HCT116 (cell line): ENCODE measurements around the gene FRRS1L. TPM values are rescaled to one million over a fixed set of nuclear protein-coding genes. Genes with fewer than 3 reads are reported as not detected.

Source experiments
- ATAC-seq: fragments of 200-7000 bp; cut with Tn5 transposase; 2 replicates; pipeline ENCODE4 v1.9.1; 2020; ENCODE audit warnings: mild to moderate bottlenecking, moderate library complexity
- BruUV-seq: library from RNA; stranded (reverse); fragments of 400-500 nt; replicated peaks from 2 replicates; lab custom pipeline; 2021; lab: Mats Ljungman, UMichigan
- CTCF ChIA-PET: fragments of 300-600 bp; sonication (Branson Sonifier 250); formaldehyde crosslinking; loops from one replicate; lab custom pipeline; 2021; ENCODE audit warnings: antibody characterized with exemption; lab: Charles Lee
- POLR2A ChIA-PET: fragments of 300-600, 350-600 bp; sonication (Branson Sonifier 250); formaldehyde crosslinking; loops from one replicate; lab custom pipeline; 2021; ENCODE audit warnings: antibody characterized with exemption; lab: Charles Lee
- RAD21 ChIA-PET, 2 experiments: fragments of 300-600 bp; sonication (Branson Sonifier 250); formaldehyde crosslinking; loops; one replicate each; lab custom pipeline; 2023; ENCODE audit warnings: low total read pairs in 2 of 2; ENCODE audit not compliant: uncharacterized antibody in 2 of 2, unreplicated experiment in 2 of 2, low non-redundant PET in 1 of 2; lab: Charles Lee
- DNase-seq: peaks from one replicate; pipeline ENCODE4 v3.0.0-alpha.2; 2010; ENCODE audit warnings: low read depth, low spot score
- H2AFZ ChIP-seq: fragments of 200-600 bp; shearing (Covaris generic), sonication (generic); 2 replicates; pipeline ENCODE4 v1.6.1; 2017; ENCODE audit warnings: low read depth, mixed run types, mixed read lengths, antibody characterized with exemption, low read length; ENCODE audit not compliant: poor library complexity, severe bottlenecking
- H3K27ac ChIP-seq: 2 replicates; pipeline ENCODE4 v1.5.1; 2012; ENCODE audit warnings: low read depth, low read length
- H3K27me3 ChIP-seq: fragments of 200-600 bp; sonication (generic); 2 replicates; pipeline ENCODE4 v1.6.1; 2016; ENCODE audit warnings: mixed run types, low read length, mixed read lengths; ENCODE audit not compliant: insufficient read depth
- H3K36me3 ChIP-seq, 2 experiments: fragments of 200-500 bp in 1 of 2; fragments of 200-600 bp in 1 of 2; sonication (Bioruptor generic) in 1 of 2; sonication (generic) in 1 of 2; 2 replicates each; pipeline versions ENCODE4 v1.5.1 to v1.6.1; 2014 to 2016; ENCODE audit warnings: low read length in 2 of 2, inconsistent platforms in 1 of 2, mixed read lengths in 1 of 2, mixed run types in 1 of 2; ENCODE audit not compliant: insufficient read depth in 2 of 2, control insufficient read depth in 1 of 2
- H3K4me1 ChIP-seq, 2 experiments: fragments of 200-600 bp in 1 of 2; sonication (generic) in 1 of 2; 2 replicates each; pipeline versions ENCODE4 v1.5.1 to v1.6.1; 2012 to 2017; ENCODE audit warnings: low read length in 2 of 2, inconsistent platforms in 1 of 2, mild to moderate bottlenecking in 1 of 2, mixed read lengths in 1 of 2, mixed run types in 1 of 2, moderate library complexity in 1 of 2; ENCODE audit not compliant: insufficient read depth in 2 of 2, control insufficient read depth in 1 of 2
- H3K4me2 ChIP-seq: fragments of 200-600 bp; sonication (generic); 2 replicates; pipeline ENCODE4 v1.6.1; 2017; ENCODE audit warnings: mixed run types, low read length, mixed read lengths
- H3K4me3 ChIP-seq, 2 experiments: fragments of 200-600 bp in 1 of 2; sonication (generic) in 1 of 2; replicated peaks in 1 of 2; 2 replicates each; pipeline ENCODE4 v1.5.1; 2011 to 2016; ENCODE audit warnings: low read length in 2 of 2, control low read depth in 1 of 2, low read depth in 1 of 2, mild to moderate bottlenecking in 1 of 2, mixed read lengths in 1 of 2, mixed run types in 1 of 2
- H3K79me2 ChIP-seq: fragments of 200-600 bp; sonication (generic); 2 replicates; pipeline ENCODE4 v1.6.1; 2017; ENCODE audit warnings: mild to moderate bottlenecking, mixed run types, low read length, moderate library complexity, mixed read lengths; ENCODE audit not compliant: insufficient read depth
- H3K9ac ChIP-seq: fragments of 200-600 bp; sonication (generic); 2 replicates; pipeline ENCODE4 v1.6.1; 2016; ENCODE audit warnings: low read length, mixed read lengths
- H3K9me2 ChIP-seq: fragments of 200-600 bp; sonication (generic), shearing (Covaris generic); 2 replicates; pipeline ENCODE4 v1.6.1; 2017; ENCODE audit warnings: mixed run types, mild to moderate bottlenecking, moderate library complexity; ENCODE audit not compliant: insufficient read depth
- H3K9me3 ChIP-seq, 2 experiments: fragments of 200-500 bp in 1 of 2; fragments of 200-600 bp in 1 of 2; sonication (Bioruptor generic) in 1 of 2; sonication (generic) in 1 of 2; 2 replicates each; pipeline ENCODE4 v1.6.1; 2014 to 2017; ENCODE audit warnings: low read length in 2 of 2, mixed read lengths in 2 of 2, inconsistent platforms in 1 of 2, low read depth in 1 of 2, mild to moderate bottlenecking in 1 of 2, mixed run types in 1 of 2, moderate library complexity in 1 of 2; ENCODE audit not compliant: control insufficient read depth in 1 of 2, insufficient read depth in 1 of 2
- H4K20me1 ChIP-seq: fragments of 200-600 bp; sonication (generic), shearing (Covaris generic); 2 replicates; pipeline ENCODE4 v1.6.1; 2017; ENCODE audit warnings: mixed run types, mild to moderate bottlenecking, moderate library complexity; ENCODE audit not compliant: insufficient read depth
- CBX3 ChIP-seq: IDR thresholded peaks from 2 replicates; pipeline ENCODE4 v1.6.1; 2012; ENCODE audit warnings: low read depth
- CEBPB ChIP-seq: IDR thresholded peaks from 2 replicates; pipeline ENCODE4 v1.6.1; 2012; ENCODE audit warnings: low read depth
- EGR1 ChIP-seq: IDR thresholded peaks from 2 replicates; pipeline ENCODE4 v1.6.1; 2012; ENCODE audit warnings: low read depth
- ELF1 ChIP-seq: IDR thresholded peaks from 2 replicates; pipeline ENCODE4 v1.6.1; 2012; ENCODE audit warnings: low read depth, borderline replicate concordance
- EZH2 ChIP-seq: fragments of 200-600 bp; sonication (generic); IDR thresholded peaks from 2 replicates; pipeline ENCODE4 v1.6.1; 2017; ENCODE audit warnings: antibody characterized with exemption, mixed run types
- EZH2phosphoT487 ChIP-seq: fragments of 200-600 bp; IDR thresholded peaks from 2 replicates; pipeline ENCODE4 v1.6.1; 2018; ENCODE audit warnings: antibody characterized with exemption, borderline replicate concordance
- JUND ChIP-seq: IDR thresholded peaks from 2 replicates; pipeline ENCODE4 v1.6.1; 2012
- POLR2AphosphoS5 ChIP-seq: IDR thresholded peaks from 2 replicates; pipeline ENCODE4 v1.6.1; 2011; ENCODE audit warnings: mild to moderate bottlenecking, low read depth, low read length, moderate library complexity
- RAD21 ChIP-seq: IDR thresholded peaks from 2 replicates; pipeline ENCODE4 v1.6.1; 2012; ENCODE audit warnings: low read depth, mild to moderate bottlenecking
- SIN3A ChIP-seq: IDR thresholded peaks from 2 replicates; pipeline ENCODE4 v1.6.1; 2012; ENCODE audit warnings: low read depth
- SP1 ChIP-seq: IDR thresholded peaks from 2 replicates; pipeline ENCODE4 v1.6.1; 2012; ENCODE audit warnings: low read depth
- SRF ChIP-seq: IDR thresholded peaks from 2 replicates; pipeline ENCODE4 v1.6.1; 2012; ENCODE audit warnings: low read depth
- YY1 ChIP-seq: IDR thresholded peaks from 2 replicates; pipeline ENCODE4 v1.6.1; 2011; ENCODE audit warnings: low read length, low read depth, moderate library complexity, mild to moderate bottlenecking; ENCODE audit not compliant: insufficient replicate concordance; ENCODE audit errors: extremely low read depth
- ZFX ChIP-seq: fragments of 450-650 bp; IDR thresholded peaks from 2 replicates; pipeline ENCODE4 v1.6.1; 2017
- ZNF274 ChIP-seq: fragments of 200-500 bp; sonication (Bioruptor generic); IDR thresholded peaks from 2 replicates; pipeline ENCODE4 v1.6.1; 2014; ENCODE audit warnings: mild to moderate bottlenecking, low read depth, low read length, inconsistent platforms
- intact Hi-C: fragments of 100-400 bp; cut with micrococcal nuclease; formaldehyde crosslinking; loops from 2 replicates; pipeline ENCODE4 v1.10.0; 2022
- total RNA-seq: library from RNA; stranded (reverse); gene quantifications from one replicate; pipeline ENCODE4 v1.2.1, GENCODE V29; 2021; ENCODE audit not compliant: unreplicated experiment
- TF ChIP-seq, protein P1 (sequence below), 3 experiments: fragments of 200-600 bp in 1 of 3; sonication (generic) in 1 of 3; IDR thresholded peaks in 2 of 3; conservative IDR thresholded peaks in 1 of 3; 2 replicates each; pipeline ENCODE4 v1.5.1; 2012 to 2017; ENCODE audit warnings: low read depth in 2 of 3, low read length in 2 of 3, antibody characterized with exemption in 1 of 3, borderline replicate concordance in 1 of 3, control low read depth in 1 of 3, mild to moderate bottlenecking in 1 of 3, mixed read lengths in 1 of 3, mixed run types in 1 of 3, moderate library complexity in 1 of 3; ENCODE audit not compliant: insufficient read depth in 1 of 3
- TF ChIP-seq, protein P2 (sequence below): IDR thresholded peaks from 2 replicates; pipeline ENCODE4 v1.6.1; 2012; ENCODE audit warnings: low read depth
- TF ChIP-seq, protein P3 (sequence below): IDR thresholded peaks from 2 replicates; pipeline ENCODE4 v1.6.1; 2012
- TF ChIP-seq, protein P4 (sequence below): IDR thresholded peaks from 2 replicates; pipeline ENCODE4 v1.6.1; 2012
- TF ChIP-seq, protein P5 (sequence below): IDR thresholded peaks from 2 replicates; pipeline ENCODE4 v1.6.1; 2011; ENCODE audit warnings: mild to moderate bottlenecking, low read length, moderate library complexity; ENCODE audit not compliant: insufficient replicate concordance; ENCODE audit errors: extremely low read depth

Gene FRRS1L
- total RNA-seq, 1 experiment from 2014 or later: not detected

DNA sequence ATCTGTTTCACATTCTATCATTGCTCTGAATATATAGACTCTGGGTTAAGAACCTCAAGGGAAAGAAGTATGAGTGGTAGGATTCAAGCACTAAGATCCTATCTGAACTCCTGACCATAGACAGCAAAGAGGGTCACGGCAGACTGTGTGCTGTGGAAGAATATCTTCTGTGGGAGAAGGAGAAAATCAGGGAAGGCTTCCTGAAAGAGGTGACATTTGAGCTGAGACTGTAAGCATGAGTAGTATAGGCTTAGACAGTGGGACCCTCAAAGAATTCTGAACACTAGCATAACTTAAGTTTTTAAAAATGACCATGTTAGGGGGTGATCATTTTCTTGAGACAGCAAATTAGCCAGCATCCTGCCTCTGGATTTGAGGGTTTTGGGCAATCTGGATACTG, 3.9 kb downstream of the FRRS1L start:
- H3K9me2 ChIP-seq: no peaks in the 10 kb centered on the region
- no peaks in the 10 kb centered on the region for H3K36me3 ChIP-seq
- no peak overlapping the region for H3K4me2 ChIP-seq
- intact Hi-C loops: no loop called here
- CTCF ChIA-PET: no interaction called here
- ATAC-seq: no peak
- no peak overlapping the region for H3K27ac ChIP-seq
- POLR2A ChIA-PET: no interaction called here
- no TSS peak for BruUV-seq
- RAD21 ChIA-PET: no interaction called here
- H3K9me3 ChIP-seq: peaks cover 0 to 4% of the 10 kb centered on the region in 2 experiments; a peak in 1 of 4 replicates
- DNase-seq: no peak
- 0 out of 2 replicates have a peak, but pooled peaks cover 3% of the 10 kb centered on the region for H3K27me3 ChIP-seq
- H3K79me2 ChIP-seq: no peaks in the 10 kb centered on the region
- no peaks in the 10 kb centered on the region for H3K4me1 ChIP-seq
- no peak overlapping the region for H3K4me3 ChIP-seq
- H3K9ac ChIP-seq: no peak overlapping the region
- TF ChIP-seq SP1 (no peak), EZH2phosphoT487 (no peak), SRF (no peak), ELF1 (no peak), EZH2 (no peak), RAD21 (no peak), SIN3A (no peak), EGR1 (no peak), CBX3 (no peak), JUND (no peak), CEBPB (no peak), POLR2AphosphoS5 (no peak), YY1 (no peak), ZFX (no peak), ZNF274 (no peak)
- TF ChIP-seq, protein P1, sequence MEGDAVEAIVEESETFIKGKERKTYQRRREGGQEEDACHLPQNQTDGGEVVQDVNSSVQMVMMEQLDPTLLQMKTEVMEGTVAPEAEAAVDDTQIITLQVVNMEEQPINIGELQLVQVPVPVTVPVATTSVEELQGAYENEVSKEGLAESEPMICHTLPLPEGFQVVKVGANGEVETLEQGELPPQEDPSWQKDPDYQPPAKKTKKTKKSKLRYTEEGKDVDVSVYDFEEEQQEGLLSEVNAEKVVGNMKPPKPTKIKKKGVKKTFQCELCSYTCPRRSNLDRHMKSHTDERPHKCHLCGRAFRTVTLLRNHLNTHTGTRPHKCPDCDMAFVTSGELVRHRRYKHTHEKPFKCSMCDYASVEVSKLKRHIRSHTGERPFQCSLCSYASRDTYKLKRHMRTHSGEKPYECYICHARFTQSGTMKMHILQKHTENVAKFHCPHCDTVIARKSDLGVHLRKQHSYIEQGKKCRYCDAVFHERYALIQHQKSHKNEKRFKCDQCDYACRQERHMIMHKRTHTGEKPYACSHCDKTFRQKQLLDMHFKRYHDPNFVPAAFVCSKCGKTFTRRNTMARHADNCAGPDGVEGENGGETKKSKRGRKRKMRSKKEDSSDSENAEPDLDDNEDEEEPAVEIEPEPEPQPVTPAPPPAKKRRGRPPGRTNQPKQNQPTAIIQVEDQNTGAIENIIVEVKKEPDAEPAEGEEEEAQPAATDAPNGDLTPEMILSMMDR (IDR thresholded peaks at IDR 0.05 in 2 of 3, conservative IDR thresholded peaks at IDR 0.05 in 1 of 3; ENCODE audit: borderline replicate concordance in 1 of 3, insufficient read depth in 1 of 3, low read depth in 2 of 3, low read length in 2 of 3): no peak
- TF ChIP-seq, protein P2, sequence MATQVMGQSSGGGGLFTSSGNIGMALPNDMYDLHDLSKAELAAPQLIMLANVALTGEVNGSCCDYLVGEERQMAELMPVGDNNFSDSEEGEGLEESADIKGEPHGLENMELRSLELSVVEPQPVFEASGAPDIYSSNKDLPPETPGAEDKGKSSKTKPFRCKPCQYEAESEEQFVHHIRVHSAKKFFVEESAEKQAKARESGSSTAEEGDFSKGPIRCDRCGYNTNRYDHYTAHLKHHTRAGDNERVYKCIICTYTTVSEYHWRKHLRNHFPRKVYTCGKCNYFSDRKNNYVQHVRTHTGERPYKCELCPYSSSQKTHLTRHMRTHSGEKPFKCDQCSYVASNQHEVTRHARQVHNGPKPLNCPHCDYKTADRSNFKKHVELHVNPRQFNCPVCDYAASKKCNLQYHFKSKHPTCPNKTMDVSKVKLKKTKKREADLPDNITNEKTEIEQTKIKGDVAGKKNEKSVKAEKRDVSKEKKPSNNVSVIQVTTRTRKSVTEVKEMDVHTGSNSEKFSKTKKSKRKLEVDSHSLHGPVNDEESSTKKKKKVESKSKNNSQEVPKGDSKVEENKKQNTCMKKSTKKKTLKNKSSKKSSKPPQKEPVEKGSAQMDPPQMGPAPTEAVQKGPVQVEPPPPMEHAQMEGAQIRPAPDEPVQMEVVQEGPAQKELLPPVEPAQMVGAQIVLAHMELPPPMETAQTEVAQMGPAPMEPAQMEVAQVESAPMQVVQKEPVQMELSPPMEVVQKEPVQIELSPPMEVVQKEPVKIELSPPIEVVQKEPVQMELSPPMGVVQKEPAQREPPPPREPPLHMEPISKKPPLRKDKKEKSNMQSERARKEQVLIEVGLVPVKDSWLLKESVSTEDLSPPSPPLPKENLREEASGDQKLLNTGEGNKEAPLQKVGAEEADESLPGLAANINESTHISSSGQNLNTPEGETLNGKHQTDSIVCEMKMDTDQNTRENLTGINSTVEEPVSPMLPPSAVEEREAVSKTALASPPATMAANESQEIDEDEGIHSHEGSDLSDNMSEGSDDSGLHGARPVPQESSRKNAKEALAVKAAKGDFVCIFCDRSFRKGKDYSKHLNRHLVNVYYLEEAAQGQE: no peak
- TF ChIP-seq, protein P3, sequence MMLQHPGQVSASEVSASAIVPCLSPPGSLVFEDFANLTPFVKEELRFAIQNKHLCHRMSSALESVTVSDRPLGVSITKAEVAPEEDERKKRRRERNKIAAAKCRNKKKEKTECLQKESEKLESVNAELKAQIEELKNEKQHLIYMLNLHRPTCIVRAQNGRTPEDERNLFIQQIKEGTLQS: no peak
- TF ChIP-seq, protein P4, sequence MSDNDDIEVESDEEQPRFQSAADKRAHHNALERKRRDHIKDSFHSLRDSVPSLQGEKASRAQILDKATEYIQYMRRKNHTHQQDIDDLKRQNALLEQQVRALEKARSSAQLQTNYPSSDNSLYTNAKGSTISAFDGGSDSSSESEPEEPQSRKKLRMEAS: no peak
- TF ChIP-seq, protein P5, sequence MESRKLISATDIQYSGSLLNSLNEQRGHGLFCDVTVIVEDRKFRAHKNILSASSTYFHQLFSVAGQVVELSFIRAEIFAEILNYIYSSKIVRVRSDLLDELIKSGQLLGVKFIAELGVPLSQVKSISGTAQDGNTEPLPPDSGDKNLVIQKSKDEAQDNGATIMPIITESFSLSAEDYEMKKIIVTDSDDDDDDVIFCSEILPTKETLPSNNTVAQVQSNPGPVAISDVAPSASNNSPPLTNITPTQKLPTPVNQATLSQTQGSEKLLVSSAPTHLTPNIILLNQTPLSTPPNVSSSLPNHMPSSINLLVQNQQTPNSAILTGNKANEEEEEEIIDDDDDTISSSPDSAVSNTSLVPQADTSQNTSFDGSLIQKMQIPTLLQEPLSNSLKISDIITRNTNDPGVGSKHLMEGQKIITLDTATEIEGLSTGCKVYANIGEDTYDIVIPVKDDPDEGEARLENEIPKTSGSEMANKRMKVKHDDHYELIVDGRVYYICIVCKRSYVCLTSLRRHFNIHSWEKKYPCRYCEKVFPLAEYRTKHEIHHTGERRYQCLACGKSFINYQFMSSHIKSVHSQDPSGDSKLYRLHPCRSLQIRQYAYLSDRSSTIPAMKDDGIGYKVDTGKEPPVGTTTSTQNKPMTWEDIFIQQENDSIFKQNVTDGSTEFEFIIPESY: no peak
- no peak overlapping the region for H2AFZ ChIP-seq
- H4K20me1 ChIP-seq: no peaks in the 10 kb centered on the region
